Stimulated activated CD4-positive, alpha-beta T cell treated with anti-CD3 and anti-CD28 coated beads, Interleukin-12 subunit alpha, Interleukin-12 subunit beta, amount 100 ng/mL, for 48 hours (primary cell): ENCODE results near the gene BFSP1.

Experiments used
- DNase-seq, 3 donors: peaks; one replicate each; pipeline ENCODE4 v3.0.0-alpha.2; 2020; ENCODE audit warnings: low read depth in 2 of 3, low spot score in 1 of 3

Gene BFSP1

DNA sequence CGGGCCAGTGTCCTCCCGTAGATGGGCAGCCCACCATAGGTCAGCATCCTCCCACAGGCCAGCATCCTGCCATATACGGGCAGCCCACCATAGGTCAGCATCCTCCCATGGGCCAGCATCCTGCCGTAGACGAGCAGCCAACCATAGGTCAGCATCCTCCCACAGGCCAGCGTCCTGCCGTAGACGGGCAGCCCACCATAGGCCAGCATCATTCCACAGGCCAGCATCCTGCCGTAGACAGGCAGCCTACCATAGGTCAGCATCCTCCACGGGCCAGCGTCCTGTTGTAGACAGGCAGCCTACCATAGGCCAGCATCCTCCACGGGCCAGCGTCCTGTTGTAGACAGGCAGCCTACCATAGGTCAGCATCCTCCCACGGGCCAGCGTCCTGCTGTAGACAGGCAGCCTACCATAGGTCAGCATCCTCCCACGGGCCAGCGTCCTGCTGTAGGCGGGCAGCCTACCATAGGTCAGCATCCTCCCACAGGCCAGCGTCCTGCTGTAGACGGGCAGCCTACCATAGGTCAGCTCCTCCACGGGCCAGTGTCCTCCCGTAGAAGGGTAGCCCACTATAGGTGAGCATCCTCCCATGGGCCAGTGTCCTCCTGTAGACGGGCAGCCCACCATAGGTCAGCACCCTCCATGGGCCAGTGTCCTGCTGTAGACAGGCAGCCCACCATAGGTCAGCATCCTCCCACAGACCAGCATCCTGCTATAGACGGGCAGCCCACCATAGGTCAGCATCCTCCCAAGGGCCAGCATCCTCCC lies 62.9 kb downstream of the BFSP1 start:
- no peak for DNase-seq

DNA sequence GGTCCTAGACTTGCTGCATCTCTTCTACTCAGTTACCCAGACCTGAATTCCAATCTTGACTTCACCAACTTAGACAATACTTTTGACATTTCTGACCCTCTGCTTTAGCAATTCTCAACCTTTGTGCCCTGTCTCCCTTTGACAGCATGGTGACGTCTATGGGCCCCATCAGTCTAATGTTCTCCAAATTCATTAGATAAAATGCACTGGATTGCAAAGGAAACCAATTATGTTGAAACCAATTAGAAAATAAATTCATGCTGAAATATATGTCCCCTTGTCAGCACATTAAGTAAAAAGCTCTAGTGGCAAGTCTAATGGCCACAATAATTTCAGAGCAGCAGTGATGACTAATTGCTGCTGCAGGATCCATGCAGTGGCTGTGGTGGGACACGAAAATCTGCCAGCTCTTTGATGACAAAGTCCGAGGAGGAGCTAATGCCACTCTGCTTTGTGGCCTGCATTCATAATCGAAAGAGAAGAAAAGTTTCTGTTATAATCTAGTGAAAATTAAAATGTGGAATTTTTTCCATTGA lies 64.0 kb downstream of the BFSP1 start:
- no peak for DNase-seq

DNA sequence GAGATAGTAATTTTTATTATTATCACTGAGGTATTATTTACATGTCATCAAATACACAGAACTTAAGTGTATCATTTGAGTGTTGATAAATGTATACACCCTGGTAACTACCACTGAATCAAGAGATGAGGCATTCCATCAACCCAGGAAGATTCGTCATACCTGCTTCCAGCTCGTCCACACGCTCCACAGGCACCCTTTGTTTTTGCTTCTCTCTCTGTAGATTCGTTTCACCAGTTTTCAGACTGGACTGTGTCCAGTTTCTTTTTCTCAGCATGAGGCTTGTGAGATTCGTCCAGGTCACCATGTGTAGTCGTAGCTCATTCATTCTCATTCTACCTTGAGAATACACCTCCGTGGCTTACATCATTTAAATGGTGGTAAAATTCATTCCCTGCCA lies 64.5 kb downstream of the BFSP1 start:
- DNase-seq = no peak

DNA sequence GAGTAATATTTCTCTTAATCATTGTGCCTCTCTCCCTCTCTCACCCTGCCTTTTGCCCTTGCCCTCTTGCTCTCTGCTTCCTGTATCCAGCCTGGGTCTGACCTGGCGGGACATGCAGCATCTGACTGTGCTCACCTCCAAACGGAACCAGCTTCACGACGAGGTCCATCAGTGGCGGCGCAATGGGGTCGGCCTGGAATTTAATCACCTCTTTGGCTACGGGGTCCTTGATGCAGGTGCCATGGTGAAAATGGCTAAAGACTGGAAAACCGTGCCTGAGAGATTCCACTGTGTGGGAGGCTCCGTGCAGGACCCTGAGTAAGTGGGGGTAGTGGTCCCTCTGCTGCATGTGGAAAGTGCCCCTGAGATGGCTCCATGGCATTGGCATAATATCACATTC lies 65.9 kb downstream of the BFSP1 start:
- no peak for DNase-seq

DNA sequence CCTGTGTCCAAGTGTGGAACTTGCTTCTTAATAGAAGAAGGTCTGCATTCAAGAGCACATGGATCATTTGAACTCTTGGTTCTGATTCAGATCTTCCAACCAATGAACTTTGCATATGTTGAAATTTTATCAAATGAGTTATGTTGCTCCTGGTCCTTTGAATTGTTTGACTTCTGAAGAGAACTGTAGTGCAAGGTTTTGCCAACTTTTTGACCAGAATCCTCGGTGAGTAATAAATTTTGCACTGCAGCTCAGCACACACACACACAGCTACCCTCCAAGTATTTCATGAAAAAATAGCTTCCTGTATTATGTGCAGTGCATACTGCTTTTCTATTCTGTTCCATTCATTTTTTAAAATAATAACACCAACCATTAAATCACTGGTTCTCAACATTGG lies 67.5 kb downstream of the BFSP1 start:
- no peak for DNase-seq

DNA sequence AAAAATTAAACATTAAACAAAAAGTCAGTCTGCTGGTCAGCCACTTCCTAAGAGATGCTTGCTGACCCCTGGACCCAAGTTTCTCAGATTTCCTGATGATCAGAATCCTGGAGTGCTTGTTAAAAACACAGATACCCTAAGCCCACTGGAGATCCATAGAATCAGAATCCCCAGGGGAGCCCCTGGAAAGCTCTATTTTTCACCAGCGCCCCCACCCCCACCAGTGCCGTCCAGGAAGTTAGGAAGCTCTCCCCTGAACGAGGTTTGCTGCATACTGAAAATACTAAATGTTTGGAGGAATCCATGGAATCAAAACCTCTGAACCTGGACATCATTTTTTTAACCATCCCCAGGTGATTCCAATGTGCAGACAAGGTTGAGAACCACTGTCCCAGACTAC lies 69.2 kb downstream of the BFSP1 start:
- DNase-seq = no peak

DNA sequence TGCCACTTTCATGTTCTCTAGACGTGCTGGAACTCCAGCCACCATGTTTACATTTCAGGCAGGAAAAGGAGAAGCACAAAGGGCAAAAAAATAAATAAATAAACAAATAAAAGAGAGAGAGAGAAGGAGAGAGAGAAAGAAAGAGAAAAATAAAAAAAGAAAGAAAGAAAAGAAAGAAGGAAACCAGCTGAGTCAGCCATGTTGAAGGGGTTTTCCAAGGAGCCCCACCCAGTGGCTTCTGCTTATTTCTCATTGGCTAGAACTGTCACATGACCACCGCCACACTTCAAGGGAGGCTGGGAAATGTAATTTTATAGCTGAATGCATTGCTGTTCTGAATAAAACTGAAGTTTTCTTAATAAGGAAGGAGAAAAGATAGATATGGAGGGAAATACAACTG lies 71.1 kb downstream of the BFSP1 start:
- DNase-seq = no peak

DNA sequence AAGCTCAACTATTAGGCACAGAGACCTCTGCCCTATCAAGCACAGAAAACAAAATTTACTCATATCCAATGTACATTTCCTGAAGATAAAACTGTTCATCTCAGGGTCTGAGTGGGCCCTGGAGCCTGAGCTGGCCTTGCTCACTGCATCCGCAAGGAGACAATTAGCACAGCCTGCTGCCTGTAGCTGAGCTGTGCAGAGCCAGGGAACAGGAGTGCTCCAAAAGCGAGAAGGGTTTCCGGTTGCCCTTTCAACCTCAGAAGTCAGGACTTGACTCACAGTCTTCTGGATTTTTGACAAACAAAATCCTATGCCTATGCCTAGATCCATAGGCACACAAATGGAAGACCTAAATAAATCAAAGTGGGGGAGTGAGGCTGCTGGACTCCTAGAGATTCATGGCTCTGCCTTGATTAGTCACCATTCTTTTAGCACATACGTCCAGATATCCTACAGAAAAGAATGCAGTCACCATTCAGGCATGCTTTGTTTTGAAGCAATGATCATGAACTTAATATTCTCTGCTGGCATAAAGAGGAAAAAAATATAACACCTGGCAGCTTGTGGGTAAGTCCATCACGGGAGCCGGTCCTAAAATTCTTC lies 73.5 kb downstream of the BFSP1 start:
- DNase-seq = no peak

DNA sequence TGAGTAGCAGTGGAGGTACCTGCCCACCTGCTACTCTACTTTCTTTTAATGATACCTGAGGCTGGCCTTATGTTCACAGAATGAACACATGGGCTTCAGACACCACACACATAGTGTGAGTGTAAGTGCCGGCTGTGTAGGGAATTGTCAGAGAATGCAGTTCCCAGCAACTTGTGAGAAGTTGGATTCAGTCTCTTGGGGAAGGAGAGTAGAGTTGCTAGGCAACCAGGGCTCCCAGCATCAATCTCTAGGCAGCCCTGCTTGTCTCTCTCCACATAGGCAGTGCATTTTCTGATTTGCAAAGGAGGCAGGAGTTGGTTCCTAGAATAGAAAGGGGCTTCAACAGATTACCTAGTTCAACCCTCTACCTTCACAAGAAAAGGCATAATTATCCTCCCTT lies 74.1 kb downstream of the BFSP1 start:
- DNase-seq = no peak

DNA sequence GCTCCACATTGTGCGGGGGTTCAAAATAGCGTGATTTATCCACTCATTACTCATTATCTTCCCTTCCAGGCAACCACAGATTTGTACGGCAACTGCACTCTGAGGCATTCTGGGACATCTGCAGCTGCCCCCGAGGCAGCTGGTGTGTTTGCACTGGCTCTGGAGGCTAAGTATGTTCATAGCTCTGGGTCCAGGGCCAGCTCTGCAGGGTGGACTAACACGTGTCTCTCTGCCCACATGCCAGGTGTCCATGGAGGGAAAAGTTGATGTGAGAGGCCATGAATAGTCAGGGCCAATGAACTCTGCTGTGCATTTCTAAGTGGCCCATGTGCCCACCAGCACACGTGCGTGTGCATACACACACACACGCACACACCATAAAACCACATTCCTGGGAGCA lies 74.9 kb downstream of the BFSP1 start:
- DNase-seq = no peak

DNA sequence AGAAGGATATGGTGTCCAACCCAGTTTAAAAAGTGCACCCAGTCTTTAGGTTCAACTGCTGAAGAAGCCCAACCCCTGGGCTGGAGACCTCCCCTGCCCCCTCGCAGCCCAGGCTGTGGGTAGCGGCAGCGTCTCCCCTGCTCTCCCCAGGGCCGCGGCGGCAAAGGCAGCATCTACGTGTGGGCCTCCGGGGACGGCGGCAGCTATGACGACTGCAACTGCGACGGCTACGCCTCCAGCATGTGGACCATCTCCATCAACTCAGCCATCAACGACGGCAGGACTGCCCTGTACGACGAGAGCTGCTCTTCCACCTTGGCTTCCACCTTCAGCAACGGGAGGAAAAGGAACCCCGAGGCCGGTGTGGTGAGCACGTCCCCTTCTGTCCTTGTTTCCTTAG lies 77.6 kb downstream of the BFSP1 start:
- DNase-seq = no peak

DNA sequence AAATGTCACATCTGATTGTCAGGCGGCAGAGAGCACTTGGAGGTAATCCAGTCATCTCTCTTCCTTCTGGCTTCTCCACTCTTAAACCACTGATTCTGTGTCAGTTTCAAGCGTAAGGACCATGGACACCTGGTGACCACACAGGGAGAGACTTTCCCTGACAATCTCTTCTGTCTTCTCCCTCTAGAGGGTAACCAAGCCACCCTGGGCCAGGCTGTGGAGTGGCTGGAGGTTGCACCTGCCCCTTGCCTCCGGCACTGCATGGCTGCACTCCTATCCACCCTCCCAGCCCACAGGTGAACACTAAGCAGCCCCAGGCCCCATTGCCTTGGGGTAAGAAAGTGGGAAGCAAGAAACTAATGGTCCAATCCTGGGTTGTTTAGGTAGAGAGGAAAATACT lies 78.7 kb downstream of the BFSP1 start:
- no peak for DNase-seq

DNA sequence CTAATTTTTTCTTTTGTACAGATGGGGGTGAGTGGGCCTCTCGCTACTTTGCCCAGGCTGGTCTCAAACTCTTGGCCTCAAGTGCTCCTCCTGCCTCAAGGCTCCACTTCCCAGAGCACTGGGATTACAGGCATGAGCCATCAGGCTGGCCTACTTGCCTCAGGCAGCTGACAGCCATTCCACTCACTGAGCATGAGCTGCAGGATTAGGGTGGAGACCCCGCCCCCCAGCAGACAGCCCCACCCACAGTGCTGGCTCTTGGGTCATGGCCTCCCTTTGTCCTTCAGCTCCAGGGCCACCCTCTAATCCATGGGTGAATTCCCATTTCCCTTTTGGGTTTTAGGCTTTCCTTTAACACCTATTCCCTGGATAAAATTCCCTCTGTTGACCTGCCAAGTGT lies 82.1 kb downstream of the BFSP1 start:
- no peak for DNase-seq

DNA sequence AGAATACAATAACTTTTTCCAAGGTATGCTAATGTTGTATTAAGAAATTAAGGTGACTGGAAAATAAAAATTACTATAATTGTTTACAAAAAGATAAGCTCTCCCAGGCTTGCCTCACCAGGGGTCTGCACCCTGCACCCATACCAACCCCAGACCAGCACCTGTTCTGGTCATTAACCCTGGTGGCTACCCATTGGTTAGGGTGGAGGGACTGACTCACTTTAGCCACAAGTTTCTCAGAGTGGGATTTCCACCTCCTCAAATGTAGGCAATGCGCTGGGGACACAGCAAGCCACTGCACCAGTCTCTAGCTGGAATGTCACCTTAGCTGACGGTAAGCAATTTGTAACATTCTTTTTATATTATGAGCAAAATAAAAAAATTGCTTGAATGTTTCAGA lies 83.1 kb downstream of the BFSP1 start:
- no peak for DNase-seq

DNA sequence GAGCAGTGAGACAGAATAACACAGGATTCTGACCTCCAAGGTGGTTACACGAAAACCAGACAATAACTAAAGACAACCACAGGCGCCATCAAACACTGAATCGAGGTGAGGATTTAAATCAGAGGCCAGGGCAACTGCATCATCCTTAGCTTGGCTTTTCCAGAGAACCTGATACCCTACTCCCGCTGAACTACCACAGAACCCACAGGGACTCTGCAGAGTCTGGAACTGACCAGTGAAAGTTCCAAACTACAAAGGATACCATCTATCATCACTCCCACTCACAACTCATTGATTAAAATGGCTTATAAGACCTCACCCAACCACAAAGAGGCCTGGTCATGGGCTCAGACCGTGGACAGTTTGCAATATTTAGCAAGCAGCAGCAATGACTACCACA lies 85.0 kb downstream of the BFSP1 start:
- DNase-seq = no peak

DNA sequence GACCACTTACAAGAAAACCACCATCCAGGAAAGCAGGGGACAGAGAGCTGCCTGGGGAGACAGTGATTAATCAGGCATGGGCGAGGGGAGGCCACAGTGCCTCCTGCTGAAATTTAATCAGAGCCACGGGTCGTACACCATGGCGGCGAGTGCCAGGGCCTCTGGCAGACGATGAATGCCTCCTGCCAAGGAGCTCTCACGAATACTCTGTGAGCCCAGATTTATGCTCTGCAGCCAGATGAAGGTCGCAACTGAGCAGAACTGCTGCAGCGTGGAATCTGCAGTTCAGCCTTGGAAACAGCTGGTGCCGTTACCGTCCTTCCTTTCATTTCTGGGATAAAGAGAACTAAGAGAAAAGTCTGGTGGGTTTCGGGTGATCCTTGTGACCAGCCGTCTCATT lies 85.6 kb downstream of the BFSP1 start:
- DNase-seq = no peak

DNA sequence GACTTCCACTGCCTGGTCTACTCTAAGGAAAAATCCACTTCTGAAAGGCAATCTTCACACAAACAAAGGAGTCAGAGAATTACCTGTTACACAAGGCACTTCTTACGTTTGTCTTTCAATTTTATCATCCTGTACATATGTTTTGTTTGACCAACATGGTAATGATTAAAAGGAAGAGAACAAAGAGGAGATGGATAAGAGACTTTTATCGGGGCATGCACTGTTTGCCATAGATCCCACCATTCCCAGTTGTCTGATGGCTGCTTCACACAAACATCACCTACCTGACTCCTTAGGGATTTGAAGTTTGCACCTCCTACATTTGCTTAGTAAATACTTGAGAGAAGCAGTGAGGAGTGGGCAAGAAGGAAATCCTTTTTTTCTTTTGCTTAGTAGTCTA lies 87.1 kb downstream of the BFSP1 start:
- DNase-seq = no peak
